ENCODE data around the gene CREB3L2.

Gene CREB3L2

GRCh38 chr7:137970253-137970975, 31.5 kb downstream of the CREB3L2 start (continued):
- no peak for TF ChIP-seq ZNF639 (tag by site-specific recombination; IDR thresholded peaks at IDR 0.05)

GRCh38 chr7:137969828-137970227, 32.1 kb downstream of the CREB3L2 start:
- POLR2A ChIA-PET, result interaction anchor here (0.8 kb wide), 1 partner anchor 16 kb away, joined by 3 read pairs; no protein-coding TSS in a partner anchor
- Histone ChIP-seq H3K27ac (ENCODE audit: extremely low read depth, low read depth, low read length) (no peak overlapping the region), H3K36me3 (ENCODE audit: control insufficient read depth in 2 of 2, insufficient read depth in 1 of 2, low read length in 2 of 2) (no peaks in the 10 kb centered on the region), H3K4me3 (ENCODE audit: low read depth, low read length) (no peak overlapping the region), H3K4me1 (ENCODE audit: control insufficient read depth, insufficient read depth, low read length) (no peaks in the 10 kb centered on the region), H3K9me3 (ENCODE audit: control insufficient read depth, insufficient read depth, low read depth, low read length) (no peaks in the 10 kb centered on the region)
- TF ChIP-seq PATZ1 (tag by site-specific recombination; IDR thresholded peaks at IDR 0.05) (no peak), PRDM6 (tag by site-specific recombination; IDR thresholded peaks at IDR 0.05) (no peak), ZNF155 (tag by site-specific recombination; IDR thresholded peaks at IDR 0.05) (no peak), ZNF146 (tag by site-specific recombination; IDR thresholded peaks at IDR 0.05) (no peak), MEIS1 (CRISPR knock-in tag; IDR thresholded peaks at IDR 0.05; ENCODE audit: borderline replicate concordance) (no peak), ATF2 (tag by site-specific recombination; IDR thresholded peaks at IDR 0.05; ENCODE audit: low read depth) (no peak), ZNF175 (tag by site-specific recombination; IDR thresholded peaks at IDR 0.05) (no peak), ZNF311 (tag by site-specific recombination; IDR thresholded peaks at IDR 0.05; ENCODE audit: borderline replicate concordance) (no peak), ZNF501 (tag by site-specific recombination; IDR thresholded peaks at IDR 0.05) (no peak), PRDM4 (tag by site-specific recombination; IDR thresholded peaks at IDR 0.05) (no peak), GLIS1 (tag by site-specific recombination; IDR thresholded peaks at IDR 0.05) (no peak), ZNF416 (tag by site-specific recombination; IDR thresholded peaks at IDR 0.05) (no peak), KLF1 (tag by site-specific recombination; IDR thresholded peaks at IDR 0.05) (no peak), ZNF580 (tag by site-specific recombination; IDR thresholded peaks at IDR 0.05) (no peak), ZSCAN23 (tag by site-specific recombination; IDR thresholded peaks at IDR 0.05) (no peak), ZSCAN16 (tag by site-specific recombination; IDR thresholded peaks at IDR 0.05) (no peak), ZNF214 (tag by site-specific recombination; IDR thresholded peaks at IDR 0.05; ENCODE audit: borderline replicate concordance) (no peak), ZNF600 (tag by site-specific recombination; IDR thresholded peaks at IDR 0.05) (no peak), YY1 (tag by site-specific recombination; IDR thresholded peaks at IDR 0.05) (no peak), ZNF629 (tag by site-specific recombination; IDR thresholded peaks at IDR 0.05) (no peak)
- CTCF ChIA-PET, result no interaction called here
